Measurements from ENCODE around the gene ARL13B.

The ARL13B gene

GRCh38 chr3:94062513-94063404, 82.8 kb downstream of the ARL13B start, which contains the start of the genes DHFR2 and NSUN3:
TSS of gene DHFR2 (minus strand) at chr3:94062916. CDS start at chr3:94061511, 1,405 bp downstream.
TSS of gene NSUN3 (plus strand) at chr3:94063061. CDS start at chr3:94063127, 66 bp downstream.
- Histone ChIP-seq H3K4me3 (peak within 1 kb of the TSS; percentile 78), H3K27ac (peak within 1 kb of the TSS; percentile 93 to 96)
- no peak for TF ChIP-seq CTCF (IDR thresholded peaks at IDR 0.05)
- DNase-seq (ENCODE audit: low spot score), result peak; percentile 94

GRCh38 chr3:94063496-94064119, 83.7 kb downstream of the ARL13B start:
- Histone ChIP-seq H3K4me3 (peak overlapping the region; percentile 78), H3K27ac (peak overlapping the region; percentile 93 to 96)
- no peak for DNase-seq (ENCODE audit: low spot score)
- no peak for TF ChIP-seq CTCF (IDR thresholded peaks at IDR 0.05)

GRCh38 chr3:94064243-94064860, 84.4 kb downstream of the ARL13B start:
- DNase-seq (ENCODE audit: low spot score), result no peak
- no peak for TF ChIP-seq CTCF (IDR thresholded peaks at IDR 0.05)
- Histone ChIP-seq H3K27ac (peak overlapping the region in 1 of 2 donors; percentile 93), H3K4me3 (peak overlapping the region; percentile 78)

GRCh38 chr3:94065122-94065521, 85.2 kb downstream of the ARL13B start:
- TF ChIP-seq CTCF (IDR thresholded peaks at IDR 0.05), result no peak
- no peak overlapping the region for H3K27ac ChIP-seq
- DNase-seq (ENCODE audit: low spot score), result no peak
- H3K4me3 ChIP-seq, result no peak overlapping the region

GRCh38 chr3:94065819-94066480, 86.0 kb downstream of the ARL13B start:
- no peak for DNase-seq (ENCODE audit: low spot score)
- no peak overlapping the region for H3K27ac ChIP-seq
- no peak for TF ChIP-seq CTCF (IDR thresholded peaks at IDR 0.05)
- H3K4me3 ChIP-seq, result no peak overlapping the region

- no peak overlapping the region for H3K27ac ChIP-seq
- no peak for DNase-seq (ENCODE audit: low spot score)
Measured at GRCh38 chr3:94066506-94067500, 86.8 kb downstream of the ARL13B start.

More at GRCh38 chr3:94066506-94067500, 86.8 kb downstream of the ARL13B start:
- no peak for TF ChIP-seq CTCF (IDR thresholded peaks at IDR 0.05)
- H3K4me3 ChIP-seq, result no peak overlapping the region

All from coronary artery (tissue), 2 donors.